Endothelial cell of umbilical vein (primary cell): ENCODE measurements around the gene PACS1.

ENCODE experiments used
- CTCF ChIP-seq, 2 donors: IDR thresholded peaks; 1 replicate in 1 of 2; 2 replicates in 1 of 2; pipeline ENCODE4 v1.5.1; 2011; ENCODE audit warnings: low read length in 2 of 2, mild to moderate bottlenecking in 2 of 2, moderate library complexity in 2 of 2, control low read depth in 1 of 2, inconsistent platforms in 1 of 2, low read depth in 1 of 2; ENCODE audit not compliant: insufficient read depth in 1 of 2; ENCODE audit errors: extremely low read depth in 1 of 2
- EZH2 ChIP-seq: IDR thresholded peaks from 2 replicates; pipeline ENCODE4 v1.6.1; 2012; ENCODE audit warnings: borderline replicate concordance, low read depth, mild to moderate bottlenecking, moderate library complexity, low read length, inconsistent platforms; ENCODE audit not compliant: severe bottlenecking
- JUN ChIP-seq: IDR thresholded peaks from 2 replicates; pipeline ENCODE4 v1.6.1; 2011; ENCODE audit warnings: borderline replicate concordance, low read depth; ENCODE audit not compliant: insufficient read length, insufficient read depth
- MYC ChIP-seq: IDR thresholded peaks from one replicate; pipeline ENCODE4 v1.6.1; 2011; ENCODE audit warnings: mild to moderate bottlenecking, low read depth, low read length
- POLR2A ChIP-seq: IDR thresholded peaks from 2 replicates; pipeline ENCODE4 v1.6.1; 2012; ENCODE audit warnings: low read depth, mild to moderate bottlenecking, control low read depth, low read length
- POLR2AphosphoS5 ChIP-seq: IDR thresholded peaks from 2 replicates; pipeline ENCODE4 v1.6.1; 2012; ENCODE audit warnings: low read depth, mild to moderate bottlenecking, control low read depth, low read length, moderate library complexity; ENCODE audit not compliant: insufficient read depth

GRCh38 chr11:66261578-66261977, 191.5 kb downstream of the PACS1 start:
- TF ChIP-seq CTCF (IDR thresholded peaks at IDR 0.05; ENCODE audit: extremely low read depth in 1 of 2, insufficient read depth in 1 of 2, low read depth in 1 of 2, low read length in 2 of 2) (no peak), JUN (no peak), POLR2A (no peak), EZH2 (no peak), MYC (no peak), POLR2AphosphoS5 (no peak)
